ENCODE results near the gene SULT1A2.

GRCh38 chr16:28596840-28597691 is at the start of gene SULT1A2:
- TF ChIP-seq, protein P1, sequence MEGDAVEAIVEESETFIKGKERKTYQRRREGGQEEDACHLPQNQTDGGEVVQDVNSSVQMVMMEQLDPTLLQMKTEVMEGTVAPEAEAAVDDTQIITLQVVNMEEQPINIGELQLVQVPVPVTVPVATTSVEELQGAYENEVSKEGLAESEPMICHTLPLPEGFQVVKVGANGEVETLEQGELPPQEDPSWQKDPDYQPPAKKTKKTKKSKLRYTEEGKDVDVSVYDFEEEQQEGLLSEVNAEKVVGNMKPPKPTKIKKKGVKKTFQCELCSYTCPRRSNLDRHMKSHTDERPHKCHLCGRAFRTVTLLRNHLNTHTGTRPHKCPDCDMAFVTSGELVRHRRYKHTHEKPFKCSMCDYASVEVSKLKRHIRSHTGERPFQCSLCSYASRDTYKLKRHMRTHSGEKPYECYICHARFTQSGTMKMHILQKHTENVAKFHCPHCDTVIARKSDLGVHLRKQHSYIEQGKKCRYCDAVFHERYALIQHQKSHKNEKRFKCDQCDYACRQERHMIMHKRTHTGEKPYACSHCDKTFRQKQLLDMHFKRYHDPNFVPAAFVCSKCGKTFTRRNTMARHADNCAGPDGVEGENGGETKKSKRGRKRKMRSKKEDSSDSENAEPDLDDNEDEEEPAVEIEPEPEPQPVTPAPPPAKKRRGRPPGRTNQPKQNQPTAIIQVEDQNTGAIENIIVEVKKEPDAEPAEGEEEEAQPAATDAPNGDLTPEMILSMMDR (IDR thresholded peaks at IDR 0.05; ENCODE audit: low read length) = no peak
- TF ChIP-seq EZH2 (IDR thresholded peaks at IDR 0.05; ENCODE audit: borderline replicate concordance, low read length) = no peak

All from OCI-LY1 (cell line).